Neural cell (in vitro differentiated cells): ENCODE data around the gene PCNX1. TPM values are rescaled to one million over a fixed set of nuclear protein-coding genes. Genes with fewer than 3 reads are reported as not detected.

ENCODE experiments used
- H2AFZ ChIP-seq: fragments of 200-600, 300-800 bp; sonication (generic), shearing (Covaris generic); 2 replicates; pipeline ENCODE4 v1.6.0; 2014; ENCODE audit warnings: low read depth, mild to moderate bottlenecking, antibody characterized with exemption, low read length, moderate library complexity
- H3F3A ChIP-seq: fragments of 200-600 bp; shearing (Covaris generic); 2 replicates; pipeline ENCODE4 v1.6.1; 2016; ENCODE audit warnings: mild to moderate bottlenecking, moderate library complexity, mixed read lengths, antibody characterized with exemption, low read length; ENCODE audit not compliant: insufficient read depth, poor library complexity, severe bottlenecking
- H3K27ac ChIP-seq: fragments of 200-600, 300-800 bp; sonication (generic), shearing (Covaris generic); 2 replicates; pipeline ENCODE4 v1.5.1; 2014; ENCODE audit warnings: mild to moderate bottlenecking, low read length, moderate library complexity
- H3K27me3 ChIP-seq: fragments of 300-800, 200-600 bp; sonication (generic), shearing (Covaris generic); 2 replicates; pipeline ENCODE4 v1.6.0; 2014; ENCODE audit warnings: mild to moderate bottlenecking, low read depth, low read length, moderate library complexity; ENCODE audit not compliant: insufficient read depth
- H3K36me3 ChIP-seq: fragments of 300-800, 200-600 bp; sonication (generic), shearing (Covaris generic); 2 replicates; pipeline ENCODE4 v1.5.1; 2014; ENCODE audit warnings: mild to moderate bottlenecking, antibody characterized with exemption, low read length, moderate library complexity; ENCODE audit not compliant: insufficient read depth
- H3K4me2 ChIP-seq: fragments of 300-800, 200-600 bp; sonication (generic), shearing (Covaris generic); 2 replicates; pipeline ENCODE4 v1.6.0; 2014; ENCODE audit warnings: mild to moderate bottlenecking, low read length
- H3K4me3 ChIP-seq: fragments of 300-800, 200-600 bp; sonication (generic), shearing (Covaris generic); 2 replicates; pipeline ENCODE4 v1.5.1; 2014; ENCODE audit warnings: mild to moderate bottlenecking, low read length, moderate library complexity
- H3K79me2 ChIP-seq: fragments of 200-600 bp; shearing (Covaris generic); replicated peaks from 2 replicates; pipeline ENCODE4 v1.6.0; 2014; ENCODE audit warnings: mild to moderate bottlenecking, low read length, moderate library complexity; ENCODE audit not compliant: insufficient read depth
- H3K9ac ChIP-seq: fragments of 300-800, 200-600 bp; sonication (generic), shearing (Covaris generic); 2 replicates; pipeline ENCODE4 v1.6.1; 2016; ENCODE audit warnings: mild to moderate bottlenecking, low read length, mixed read lengths
- H3K9me2 ChIP-seq: fragments of 200-600 bp; shearing (Covaris generic); 2 replicates; pipeline ENCODE4 v1.6.1; 2016; ENCODE audit warnings: mild to moderate bottlenecking, low read length, mixed read lengths; ENCODE audit not compliant: insufficient read depth
- H3K9me3 ChIP-seq: fragments of 200-600, 300-800 bp; sonication (generic), shearing (Covaris generic); 2 replicates; pipeline ENCODE4 v1.6.1; 2016; ENCODE audit warnings: mild to moderate bottlenecking, mixed run types, low read length, moderate library complexity, mixed read lengths
- H4K20me1 ChIP-seq: fragments of 200-600 bp; shearing (Covaris generic); 2 replicates; pipeline ENCODE4 v1.6.1; 2016; ENCODE audit warnings: mild to moderate bottlenecking, mixed run types; ENCODE audit not compliant: insufficient read depth
- EP300 ChIP-seq: fragments of 450-650 bp; conservative IDR thresholded peaks from 2 replicates; pipeline ENCODE4 v1.6.1; 2014; ENCODE audit warnings: antibody characterized with exemption, mild to moderate bottlenecking, moderate library complexity; ENCODE audit not compliant: poor library complexity, severe bottlenecking
- EZH2 ChIP-seq: fragments of 200-600, 300-800 bp; shearing (Covaris generic), sonication (generic); IDR thresholded peaks from 2 replicates; pipeline ENCODE4 v1.6.1; 2014; ENCODE audit warnings: antibody characterized with exemption, low read length, borderline replicate concordance, mild to moderate bottlenecking; ENCODE audit not compliant: insufficient read depth, poor library complexity, severe bottlenecking
- MXI1 ChIP-seq: fragments of 450-650 bp; conservative IDR thresholded peaks from 2 replicates; pipeline ENCODE4 v1.6.1; 2014; ENCODE audit warnings: antibody characterized with exemption, mild to moderate bottlenecking; ENCODE audit not compliant: poor library complexity, severe bottlenecking
- POLR2AphosphoS5 ChIP-seq: IDR thresholded peaks from 2 replicates; pipeline ENCODE4 v1.6.1; 2012
- RAD21 ChIP-seq: fragments of 450-650 bp; conservative IDR thresholded peaks from 2 replicates; pipeline ENCODE4 v1.6.1; 2014; ENCODE audit warnings: antibody characterized with exemption, mild to moderate bottlenecking, moderate library complexity
- REST ChIP-seq: IDR thresholded peaks from 2 replicates; pipeline ENCODE4 v1.6.1; 2012; ENCODE audit warnings: borderline replicate concordance
- SMC3 ChIP-seq: fragments of 450-650 bp; conservative IDR thresholded peaks from 2 replicates; pipeline ENCODE4 v1.6.1; 2014; ENCODE audit warnings: antibody characterized with exemption, mild to moderate bottlenecking, moderate library complexity; ENCODE audit not compliant: poor library complexity
- TAF1 ChIP-seq: IDR thresholded peaks from 2 replicates; pipeline ENCODE4 v1.6.1; 2012; ENCODE audit warnings: low read depth
- polyA plus RNA-seq: library from polyadenylated mRNA; depleted of rRNA; stranded (reverse); fragments of >200 nt; gene quantifications from 2 replicates; pipeline ENCODE4 v1.2.3, GENCODE V29; 2014
- TF ChIP-seq, protein P1 (sequence below): fragments of 450-650 bp; IDR thresholded peaks from 2 replicates; pipeline ENCODE4 v1.5.1; 2014; ENCODE audit warnings: antibody characterized with exemption, mild to moderate bottlenecking, moderate library complexity; ENCODE audit not compliant: poor library complexity, severe bottlenecking

PCNX1 gene
- polyA plus RNA-seq, 1 donor from 2014 or later = 23.7 TPM

DNA sequence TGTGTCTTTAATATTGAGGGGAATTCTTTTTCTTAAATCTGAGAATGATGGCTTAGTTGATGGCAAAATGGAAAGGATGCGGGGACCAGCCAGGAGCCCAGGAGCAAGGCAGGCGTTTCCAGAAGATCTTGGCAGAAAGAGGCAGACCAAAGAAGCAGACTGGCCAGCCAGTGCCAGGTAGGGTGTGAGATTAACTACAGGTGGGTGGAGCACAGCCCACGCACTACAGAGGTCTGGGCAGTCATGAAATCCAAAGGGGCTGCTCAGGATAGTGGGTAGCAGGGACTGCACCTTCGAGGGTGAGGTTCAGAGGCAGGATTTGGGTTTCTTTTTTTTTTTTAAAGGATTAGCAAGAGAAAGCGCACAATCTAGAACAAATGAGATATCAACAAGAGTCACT lies 17.7 kb upstream of the PCNX1 start:
- no peak overlapping the region for H3K4me2 ChIP-seq
- H3K9me3 ChIP-seq = no peaks in the 10 kb centered on the region
- no peaks in the 10 kb centered on the region for H3K79me2 ChIP-seq
- H3K27ac ChIP-seq = peak overlapping the region; percentile 93
- H3K27me3 ChIP-seq = no peaks in the 10 kb centered on the region
- H3K9me2 ChIP-seq = no peaks in the 10 kb centered on the region
- no peaks in the 10 kb centered on the region for H3K36me3 ChIP-seq
- H3K9ac ChIP-seq = peak overlapping the region; percentile 64
- H4K20me1 ChIP-seq = no peaks in the 10 kb centered on the region
- TF ChIP-seq EP300 (no peak), TAF1 (no peak), RAD21 (no peak), REST (no peak), SMC3 (no peak), POLR2AphosphoS5 (no peak), MXI1 (no peak), EZH2 (no peak)
- TF ChIP-seq, protein P1, sequence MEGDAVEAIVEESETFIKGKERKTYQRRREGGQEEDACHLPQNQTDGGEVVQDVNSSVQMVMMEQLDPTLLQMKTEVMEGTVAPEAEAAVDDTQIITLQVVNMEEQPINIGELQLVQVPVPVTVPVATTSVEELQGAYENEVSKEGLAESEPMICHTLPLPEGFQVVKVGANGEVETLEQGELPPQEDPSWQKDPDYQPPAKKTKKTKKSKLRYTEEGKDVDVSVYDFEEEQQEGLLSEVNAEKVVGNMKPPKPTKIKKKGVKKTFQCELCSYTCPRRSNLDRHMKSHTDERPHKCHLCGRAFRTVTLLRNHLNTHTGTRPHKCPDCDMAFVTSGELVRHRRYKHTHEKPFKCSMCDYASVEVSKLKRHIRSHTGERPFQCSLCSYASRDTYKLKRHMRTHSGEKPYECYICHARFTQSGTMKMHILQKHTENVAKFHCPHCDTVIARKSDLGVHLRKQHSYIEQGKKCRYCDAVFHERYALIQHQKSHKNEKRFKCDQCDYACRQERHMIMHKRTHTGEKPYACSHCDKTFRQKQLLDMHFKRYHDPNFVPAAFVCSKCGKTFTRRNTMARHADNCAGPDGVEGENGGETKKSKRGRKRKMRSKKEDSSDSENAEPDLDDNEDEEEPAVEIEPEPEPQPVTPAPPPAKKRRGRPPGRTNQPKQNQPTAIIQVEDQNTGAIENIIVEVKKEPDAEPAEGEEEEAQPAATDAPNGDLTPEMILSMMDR = no peak
- peaks cover 7% of the 10 kb centered on the region for H3F3A ChIP-seq
- peak overlapping the region; percentile 48 for H3K4me3 ChIP-seq
- H2AFZ ChIP-seq = no peak overlapping the region

DNA sequence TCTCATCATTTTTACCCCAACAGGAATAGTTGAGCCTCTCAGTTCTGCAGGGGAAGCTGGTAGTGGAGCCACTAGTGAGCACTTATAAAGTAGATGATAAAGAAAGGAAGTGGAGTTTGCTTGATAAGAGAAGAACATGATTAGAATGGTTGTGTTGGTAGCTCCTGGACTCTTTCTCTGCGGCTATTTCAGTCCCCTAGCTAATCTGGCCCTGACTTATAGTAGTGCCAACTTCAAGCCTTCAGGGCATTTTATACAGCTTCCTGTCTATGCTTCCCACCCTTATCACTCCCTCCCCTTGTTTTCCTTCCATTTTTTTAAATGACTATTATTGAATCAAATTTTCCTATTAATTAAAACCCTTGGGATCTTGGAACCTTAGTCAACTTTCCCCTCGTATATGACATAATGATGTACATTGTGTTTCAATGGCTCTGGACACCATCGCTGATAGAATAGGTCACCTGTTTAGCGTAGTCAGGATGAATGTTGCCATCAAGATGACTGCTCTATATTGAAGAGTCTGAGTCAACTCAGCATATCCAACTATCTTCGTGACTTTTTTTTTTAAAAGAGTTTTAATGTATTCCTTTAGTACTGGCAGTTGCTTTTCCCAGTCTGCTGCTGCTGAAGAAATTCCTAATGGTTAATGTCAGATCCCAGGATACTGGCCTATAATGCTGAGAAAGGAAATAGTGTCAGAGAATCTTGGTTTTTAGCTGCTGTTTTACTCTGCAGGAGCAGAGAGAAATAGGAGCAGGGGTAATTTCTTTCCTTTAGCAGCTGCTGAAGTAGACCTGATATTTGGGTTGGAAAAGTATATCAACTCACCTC lies 16.2 kb upstream of the PCNX1 start:
- no peak overlapping the region for H2AFZ ChIP-seq
- no peaks in the 10 kb centered on the region for H3K79me2 ChIP-seq

More for the DNA sequence above, 16.2 kb upstream of the PCNX1 start:
- Histone ChIP-seq H3K4me3 (no peak overlapping the region), H3K27ac (no peak overlapping the region), H3K9me2 (no peaks in the 10 kb centered on the region), H3K9me3 (no peaks in the 10 kb centered on the region), H3K27me3 (no peaks in the 10 kb centered on the region), H3K36me3 (no peaks in the 10 kb centered on the region), H3K9ac (no peak overlapping the region), H3F3A (peaks cover 7% of the 10 kb centered on the region), H3K4me2 (no peak overlapping the region), H4K20me1 (no peaks in the 10 kb centered on the region)
- no peak for TF ChIP-seq EZH2
- TF ChIP-seq REST = peak; percentile 82
- TF ChIP-seq TAF1 = no peak
- TF ChIP-seq, protein P1 = no peak
- TF ChIP-seq EP300 = no peak
